Measurements from ENCODE around the gene AATF. TPM values are rescaled to one million over a fixed set of nuclear protein-coding genes. Genes with fewer than 3 reads are reported as not detected.
A peak's percentile ranks its signal among the peaks of the same experiment; 100 is the strongest.

AATF gene
- total RNA-seq, 4 donors from 2014 or later = 26.5 to 36.2 (median 30.1) TPM

- H3K27ac ChIP-seq = no peak overlapping the region
- no peaks in the 10 kb centered on the region for H3K27me3 ChIP-seq
- peaks cover 0 to 8% (median 0%) of the 10 kb centered on the region in 4 donors for H3K4me1 ChIP-seq
- no peak overlapping the region for H3K4me3 ChIP-seq
- 78 to 90% methylated on average over 3 of the region's 3 CpGs for whole genome bisulfite sequencing, 2 donors
- H3K9me3 ChIP-seq = no peaks in the 10 kb centered on the region
- TF ChIP-seq EP300 (IDR thresholded peaks at IDR 0.05) = no peak
- no peak for TF ChIP-seq POLR2A (IDR thresholded peaks at IDR 0.05)
- no peak for TF ChIP-seq CTCF (IDR thresholded peaks at IDR 0.05)
- H3K36me3 ChIP-seq = peaks cover 0 to 62% (median 3%) of the 10 kb centered on the region in 3 donors
- DNase-seq (ENCODE audit: low spot score in 2 of 2) = no peak
Measured at GRCh38 chr17:37086948-37087347, 138.2 kb downstream of the AATF start.

- no peak for DNase-seq (ENCODE audit: low spot score in 2 of 2)
- Histone ChIP-seq H3K27ac (no peak overlapping the region), H3K36me3 (peaks cover 0 to 64% (median 3%) of the 10 kb centered on the region in 3 donors), H3K4me3 (no peak overlapping the region), H3K27me3 (no peaks in the 10 kb centered on the region), H3K4me1 (peaks cover 0 to 8% (median 0%) of the 10 kb centered on the region in 4 donors), H3K9me3 (no peaks in the 10 kb centered on the region)
- TF ChIP-seq CTCF (IDR thresholded peaks at IDR 0.05) = no peak
- TF ChIP-seq POLR2A (IDR thresholded peaks at IDR 0.05) = no peak
- TF ChIP-seq EP300 (IDR thresholded peaks at IDR 0.05) = no peak
- WGBS, 2 donors = 89 to 90% methylated on average over 5 of the region's 5 CpGs
Measured at GRCh38 chr17:37087683-37088082, 138.9 kb downstream of the AATF start.

GRCh38 chr17:37088459-37088858 lies 139.7 kb downstream of the AATF start:
- Histone ChIP-seq H3K27me3 (no peaks in the 10 kb centered on the region), H3K27ac (no peak overlapping the region), H3K9me3 (no peaks in the 10 kb centered on the region), H3K4me1 (peaks cover 0 to 8% (median 0%) of the 10 kb centered on the region in 4 donors), H3K4me3 (no peak overlapping the region), H3K36me3 (peaks cover 0 to 72% (median 3%) of the 10 kb centered on the region in 3 donors)
- DNase-seq (ENCODE audit: low spot score in 2 of 2) = no peak
- 56 to 61% methylated on average over 3 of the region's 3 CpGs for WGBS, 2 donors
- TF ChIP-seq POLR2A (IDR thresholded peaks at IDR 0.05) (no peak), CTCF (IDR thresholded peaks at IDR 0.05) (no peak), EP300 (IDR thresholded peaks at IDR 0.05) (no peak)

- 65 to 72% methylated on average over 11 of the region's 11 CpGs for WGBS, 2 donors
- Histone ChIP-seq H3K27me3 (no peaks in the 10 kb centered on the region), H3K4me1 (peaks cover 0 to 8% (median 0%) of the 10 kb centered on the region in 4 donors), H3K27ac (no peak overlapping the region), H3K9me3 (no peaks in the 10 kb centered on the region), H3K4me3 (no peak overlapping the region), H3K36me3 (peaks cover 0 to 77% (median 3%) of the 10 kb centered on the region in 3 donors)
- DNase-seq (ENCODE audit: low spot score in 2 of 2) = no peak
- TF ChIP-seq EP300 (IDR thresholded peaks at IDR 0.05) (no peak), CTCF (IDR thresholded peaks at IDR 0.05) (no peak), POLR2A (IDR thresholded peaks at IDR 0.05) (no peak)
Measured at GRCh38 chr17:37088913-37089312, 140.2 kb downstream of the AATF start.

GRCh38 chr17:37089956-37090355 lies 141.2 kb downstream of the AATF start:
- DNase-seq (ENCODE audit: low spot score in 2 of 2) = no peak
- H3K4me1 ChIP-seq = peaks cover 0 to 8% (median 0%) of the 10 kb centered on the region in 4 donors
- H3K27ac ChIP-seq = peak overlapping the region in 2 of 4 donors; percentile 5 to 59
- H3K27me3 ChIP-seq = no peaks in the 10 kb centered on the region
- WGBS, 2 donors = 32 to 35% methylated on average over 7 of the region's 7 CpGs
- peaks cover 0 to 79% (median 3%) of the 10 kb centered on the region in 3 donors for H3K36me3 ChIP-seq
- no peak overlapping the region for H3K4me3 ChIP-seq
- H3K9me3 ChIP-seq = no peaks in the 10 kb centered on the region
- TF ChIP-seq CTCF (IDR thresholded peaks at IDR 0.05) = no peak
- TF ChIP-seq EP300 (IDR thresholded peaks at IDR 0.05) = peak in 1 of 2 donors; percentile 4
- TF ChIP-seq POLR2A (IDR thresholded peaks at IDR 0.05) = no peak

Data from tibial nerve (tissue), 4 donors.